Thoracic aorta (tissue), 2 donors: Measurements from ENCODE around the gene CYP19A1. TPM values are rescaled to one million over a fixed set of nuclear protein-coding genes. Genes with fewer than 3 reads are reported as not detected.

Experiments used
- ATAC-seq: fragments of 150-250 bp; one replicate; pipeline ENCODE4 v1.8.0; 2017; ENCODE audit warnings: low read depth; ENCODE audit not compliant: insufficient number of reproducible peaks, low FRiP score
- DNase-seq: peaks from one replicate; pipeline ENCODE4 v3.0.0-alpha.2; 2020; ENCODE audit warnings: low spot score
- H3K27ac ChIP-seq, 2 donors: fragments of 200-600 bp; sonication (generic); 1 replicate in 1 of 2; 2 replicates in 1 of 2; pipeline ENCODE4 v1.5.1; 2016; ENCODE audit warnings: mild to moderate bottlenecking in 2 of 2, moderate library complexity in 2 of 2
- H3K27me3 ChIP-seq: fragments of 200-600 bp; sonication (generic); replicated peaks from 2 replicates; pipeline ENCODE4 v1.6.0; 2016; ENCODE audit warnings: mild to moderate bottlenecking; ENCODE audit not compliant: insufficient read depth
- H3K36me3 ChIP-seq: fragments of 200-600 bp; sonication (generic); one replicate; pipeline ENCODE4 v1.5.1; 2016
- H3K4me1 ChIP-seq, 2 donors: fragments of 200-600 bp; sonication (generic); 1 replicate in 1 of 2; 2 replicates in 1 of 2; pipeline versions ENCODE4 v1.5.1 to v1.6.0; 2016; ENCODE audit warnings: low read depth in 2 of 2, mild to moderate bottlenecking in 1 of 2; ENCODE audit not compliant: control insufficient read depth in 1 of 2
- H3K4me3 ChIP-seq: fragments of 200-600 bp; sonication (generic); 2 replicates; pipeline ENCODE4 v1.5.1; 2016; ENCODE audit warnings: mild to moderate bottlenecking
- H3K9me3 ChIP-seq: fragments of 200-600 bp; sonication (generic); 2 replicates; pipeline ENCODE4 v1.5.1; 2016
- total RNA-seq, 2 donors: library from RNA; depleted of rRNA; stranded (reverse); fragments of >200 nt; gene quantifications; one replicate each; pipeline versions ENCODE4 v1.1.0 to v1.2.3, GENCODE V29; 2016
- TF ChIP-seq, protein P1 (sequence below): fragments of 200-600 bp; sonication (generic); IDR thresholded peaks from one replicate; pipeline ENCODE4 v1.5.1; 2019; ENCODE audit warnings: antibody characterized with exemption

The CYP19A1 gene
- total RNA-seq, 2 donors from 2014 or later, result 0.54 to 3.1 TPM

GRCh38 chr15:51180011-51180410 lies 158.4 kb downstream of the CYP19A1 start:
- H3K9me3 ChIP-seq, result no peaks in the 10 kb centered on the region
- no peaks in the 10 kb centered on the region for H3K27me3 ChIP-seq
- H3K4me1 ChIP-seq, result peaks cover 3 to 12% of the 10 kb centered on the region in 2 donors
- no peak overlapping the region for H3K27ac ChIP-seq
- no peak for DNase-seq
- TF ChIP-seq, protein P1, sequence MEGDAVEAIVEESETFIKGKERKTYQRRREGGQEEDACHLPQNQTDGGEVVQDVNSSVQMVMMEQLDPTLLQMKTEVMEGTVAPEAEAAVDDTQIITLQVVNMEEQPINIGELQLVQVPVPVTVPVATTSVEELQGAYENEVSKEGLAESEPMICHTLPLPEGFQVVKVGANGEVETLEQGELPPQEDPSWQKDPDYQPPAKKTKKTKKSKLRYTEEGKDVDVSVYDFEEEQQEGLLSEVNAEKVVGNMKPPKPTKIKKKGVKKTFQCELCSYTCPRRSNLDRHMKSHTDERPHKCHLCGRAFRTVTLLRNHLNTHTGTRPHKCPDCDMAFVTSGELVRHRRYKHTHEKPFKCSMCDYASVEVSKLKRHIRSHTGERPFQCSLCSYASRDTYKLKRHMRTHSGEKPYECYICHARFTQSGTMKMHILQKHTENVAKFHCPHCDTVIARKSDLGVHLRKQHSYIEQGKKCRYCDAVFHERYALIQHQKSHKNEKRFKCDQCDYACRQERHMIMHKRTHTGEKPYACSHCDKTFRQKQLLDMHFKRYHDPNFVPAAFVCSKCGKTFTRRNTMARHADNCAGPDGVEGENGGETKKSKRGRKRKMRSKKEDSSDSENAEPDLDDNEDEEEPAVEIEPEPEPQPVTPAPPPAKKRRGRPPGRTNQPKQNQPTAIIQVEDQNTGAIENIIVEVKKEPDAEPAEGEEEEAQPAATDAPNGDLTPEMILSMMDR, result no peak
- H3K36me3 ChIP-seq, result no peaks in the 10 kb centered on the region
- ATAC-seq, result no peak
- no peak overlapping the region for H3K4me3 ChIP-seq

- H3K9me3 ChIP-seq, result no peaks in the 10 kb centered on the region
- no peaks in the 10 kb centered on the region for H3K27me3 ChIP-seq
- no peak for DNase-seq
- TF ChIP-seq, protein P1, result no peak
- H3K27ac ChIP-seq, result peak overlapping the region; percentile 77 to 92
- peak overlapping the region; percentile 51 for H3K4me3 ChIP-seq
- H3K36me3 ChIP-seq, result no peaks in the 10 kb centered on the region
- peak; percentile 82 for ATAC-seq
- H3K4me1 ChIP-seq, result peaks cover 24 to 50% of the 10 kb centered on the region in 2 donors
These were observed 166.2 kb downstream of the CYP19A1 start for GRCh38 chr15:51172193-51172592.

- Histone ChIP-seq H3K27ac (peak overlapping the region; percentile 77 to 92), H3K9me3 (no peaks in the 10 kb centered on the region), H3K27me3 (no peaks in the 10 kb centered on the region), H3K4me1 (peaks cover 24 to 50% of the 10 kb centered on the region in 2 donors), H3K4me3 (peak overlapping the region; percentile 51), H3K36me3 (no peaks in the 10 kb centered on the region)
- no peak for DNase-seq
- TF ChIP-seq, protein P1, result no peak
- no peak for ATAC-seq
These were observed 166.8 kb downstream of the CYP19A1 start for GRCh38 chr15:51171634-51171932.

DNA sequence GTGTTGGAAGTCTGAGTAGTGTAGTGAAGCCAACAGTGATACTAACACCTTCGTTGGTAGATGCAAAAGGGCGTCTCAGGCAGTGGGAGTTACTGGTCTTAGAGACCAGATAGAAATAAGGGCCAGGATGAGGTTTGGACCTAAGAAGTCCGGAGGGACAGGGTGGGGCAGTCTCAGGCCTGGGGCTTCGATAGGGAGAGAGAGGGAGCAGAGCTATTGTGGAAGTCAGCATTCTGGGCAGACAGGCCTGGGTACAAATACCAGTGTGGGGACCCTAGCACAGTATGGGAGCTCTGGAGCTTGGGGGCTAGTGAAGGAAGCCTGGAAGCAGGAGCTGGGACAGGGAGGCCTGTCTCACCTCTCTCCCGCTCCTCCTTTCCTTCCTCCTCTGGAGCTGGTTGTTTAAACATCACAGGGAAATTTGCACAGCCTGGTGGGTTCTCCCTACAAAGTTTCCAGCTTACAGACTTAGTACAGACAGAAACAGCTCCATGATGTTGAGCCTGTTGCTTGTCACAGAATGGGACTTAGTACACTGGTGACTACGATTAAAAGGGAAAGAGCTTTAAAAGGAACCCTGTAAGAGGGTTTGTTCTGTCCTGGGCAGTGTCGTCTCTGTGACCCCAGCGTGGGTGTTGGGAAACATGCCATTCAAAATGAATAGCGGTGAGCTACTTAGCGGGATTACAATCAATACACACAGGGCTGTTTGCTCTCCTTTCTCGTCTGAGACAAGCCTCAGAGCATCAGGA lies 167.3 kb downstream of the CYP19A1 start:
- DNase-seq, result no peak
- H3K27me3 ChIP-seq, result no peaks in the 10 kb centered on the region
- H3K4me3 ChIP-seq, result no peak overlapping the region
- peak overlapping the region; percentile 77 to 92 for H3K27ac ChIP-seq
- H3K9me3 ChIP-seq, result no peaks in the 10 kb centered on the region
- H3K36me3 ChIP-seq, result no peaks in the 10 kb centered on the region
- no peak for ATAC-seq
- H3K4me1 ChIP-seq, result peaks cover 24 to 50% of the 10 kb centered on the region in 2 donors
- TF ChIP-seq, protein P1, result no peak

DNA sequence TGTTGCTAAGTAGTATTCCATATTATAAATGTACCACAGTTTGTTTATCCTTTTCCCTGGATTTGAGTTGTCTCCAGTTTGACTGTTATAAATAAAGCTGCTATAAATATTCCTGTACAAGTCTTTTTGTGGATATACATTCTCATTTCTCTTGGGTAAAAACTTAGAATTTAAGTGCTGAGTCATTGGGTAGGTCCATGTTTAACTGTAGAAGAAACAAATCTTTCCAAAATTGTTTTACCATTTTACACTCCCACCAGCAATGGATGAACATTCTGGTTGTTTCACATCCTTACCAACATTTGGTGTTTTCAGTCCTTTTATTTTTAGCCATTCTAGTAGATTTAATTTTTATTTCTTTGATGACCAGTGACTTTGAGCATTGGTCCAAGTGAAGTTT lies 169.7 kb downstream of the CYP19A1 start:
- no peak for DNase-seq
- no peak for ATAC-seq
- Histone ChIP-seq H3K27me3 (no peaks in the 10 kb centered on the region), H3K9me3 (no peaks in the 10 kb centered on the region), H3K36me3 (no peaks in the 10 kb centered on the region), H3K4me3 (no peak overlapping the region), H3K27ac (peak overlapping the region in 1 of 2 donors; percentile 21), H3K4me1 (peaks cover 26 to 53% of the 10 kb centered on the region in 2 donors)
- TF ChIP-seq, protein P1, result no peak
